ENCODE results near the gene HOXC4. TPM values are rescaled to one million over a fixed set of nuclear protein-coding genes. Genes with fewer than 3 reads are reported as not detected.

HOXC4 gene
- total and polyA plus RNA-seq, 10 of the 15 experiments (the other 5 are each of a cell fraction or from before 2014, with no cell fraction given) = 1.0 to 11.4 (median 4.2) TPM

DNA sequence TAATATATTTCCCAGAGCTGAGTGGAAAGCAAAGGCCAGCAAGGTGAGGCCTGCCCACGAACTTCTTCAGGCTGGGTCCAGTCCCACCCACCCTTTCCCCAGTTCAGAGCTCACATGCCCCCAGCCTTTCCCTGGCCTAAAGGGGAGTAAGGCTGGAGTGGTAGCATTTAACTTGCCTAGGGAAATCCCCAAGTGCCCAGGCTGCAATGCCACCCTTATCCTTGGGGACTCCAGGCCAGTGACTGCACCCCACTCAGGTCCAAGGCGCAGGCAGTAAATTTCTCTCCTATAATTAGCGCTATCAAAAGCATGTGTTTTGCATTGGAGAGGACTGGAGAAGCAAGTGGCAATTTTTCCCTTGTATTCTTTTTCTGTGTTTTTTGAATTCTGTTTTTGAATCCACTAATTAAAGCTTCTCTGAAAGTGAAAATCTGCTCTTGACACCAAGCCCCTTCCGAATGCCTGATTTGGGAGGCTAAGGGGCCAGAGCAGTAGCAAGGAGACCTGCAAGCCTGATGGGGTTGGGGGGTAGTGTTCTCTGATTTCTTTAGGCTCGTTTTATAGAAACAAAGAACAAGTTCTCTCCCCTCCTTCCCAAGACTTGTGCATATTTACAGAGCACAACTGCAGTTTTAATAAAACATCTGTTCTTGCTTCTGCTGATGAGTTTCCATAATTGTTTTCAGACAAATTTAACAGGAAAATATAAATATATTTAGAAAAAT, 28.9 kb upstream of the HOXC4 start:
- DNase-seq (ENCODE audit: low read depth, low spot score) (no peak), FAIRE-seq (no peak), ATAC-seq (no peak)
- no peak overlapping the region for H3K4me3 ChIP-seq
- in situ Hi-C loops (cut with MboI) (loop anchor here (10.0 kb wide), 2 partner anchors 170 to 340 kb away; partner anchors contain the start of gene GPR84), intact Hi-C loops (cut with micrococcal nuclease; ENCODE audit: unreplicated experiment) (no loop called here)
- 14% methylated on average over 5 of the region's 5 CpGs for WGBS (ENCODE audit: insufficient coverage, insufficient replicate concordance, low lambda C conversion rate, missing lambda C conversion rate)
- H4K20me1 ChIP-seq (ENCODE audit: control insufficient read depth, insufficient read depth) = no peaks in the 10 kb centered on the region
- H2AFZ ChIP-seq (ENCODE audit: control insufficient read depth, low read depth, low read length) = no peak overlapping the region
- H3K36me3 ChIP-seq (ENCODE audit: control insufficient read depth in 2 of 2, insufficient read depth in 2 of 2, low read length in 1 of 2) = no peaks in the 10 kb centered on the region
- RAD21 ChIA-PET (ENCODE audit: unreplicated experiment) = interaction anchor here (1.1 kb wide), 1 partner anchor 14 kb away, joined by 3 read pairs; no protein-coding TSS in a partner anchor
- no peak overlapping the region for H3K4me2 ChIP-seq (ENCODE audit: control insufficient read depth, insufficient read depth)
- peaks cover 16% of the 10 kb centered on the region for H3K4me1 ChIP-seq (ENCODE audit: control insufficient read depth, insufficient read depth, low read length)
- POLR2A ChIA-PET = interaction anchor here (0.6 to 1.3 kb wide), 3 partner anchors 8 to 19 kb away, joined by 3 to 5 read pairs (median 3); no protein-coding TSS in a partner anchor
- H3K79me2 ChIP-seq (ENCODE audit: control insufficient read depth, insufficient read depth, low read length) = no peaks in the 10 kb centered on the region
- no peak overlapping the region for H3K27ac ChIP-seq (ENCODE audit: control insufficient read depth, insufficient read depth)
- H3K27me3 ChIP-seq (replicated peaks in 1 of 2; ENCODE audit: control insufficient read depth in 2 of 2, insufficient read depth in 2 of 2, low read length in 1 of 2) = peaks cover 5 to 14% of the 10 kb centered on the region in 2 experiments
- H3K9me3 ChIP-seq (replicated peaks; ENCODE audit: control insufficient read depth, insufficient read depth, low read length) = no peaks in the 10 kb centered on the region
- BruUV-seq (replicated peaks) = no TSS peak
- CTCF ChIA-PET = interaction anchor here (2.0 to 13.4 kb wide), 8 partner anchors 8 to 183 kb away, joined by 6 to 343 read pairs (median 18); partner anchors contain the start of genes HOXC10, HOXC4, HOXC5 and SMUG1
- no peak overlapping the region for H3K9ac ChIP-seq (ENCODE audit: control insufficient read depth, insufficient read depth, low read length)
- SMC1A ChIA-PET (ENCODE audit: uncharacterized antibody, unreplicated experiment) = interaction anchor here (0.6 to 2.3 kb wide), 11 partner anchors 8 to 192 kb away, joined by 3 to 22 read pairs (median 5); partner anchors contain the start of genes HOXC4, HOXC5 and SMUG1
- TF ChIP-seq, protein P1, sequence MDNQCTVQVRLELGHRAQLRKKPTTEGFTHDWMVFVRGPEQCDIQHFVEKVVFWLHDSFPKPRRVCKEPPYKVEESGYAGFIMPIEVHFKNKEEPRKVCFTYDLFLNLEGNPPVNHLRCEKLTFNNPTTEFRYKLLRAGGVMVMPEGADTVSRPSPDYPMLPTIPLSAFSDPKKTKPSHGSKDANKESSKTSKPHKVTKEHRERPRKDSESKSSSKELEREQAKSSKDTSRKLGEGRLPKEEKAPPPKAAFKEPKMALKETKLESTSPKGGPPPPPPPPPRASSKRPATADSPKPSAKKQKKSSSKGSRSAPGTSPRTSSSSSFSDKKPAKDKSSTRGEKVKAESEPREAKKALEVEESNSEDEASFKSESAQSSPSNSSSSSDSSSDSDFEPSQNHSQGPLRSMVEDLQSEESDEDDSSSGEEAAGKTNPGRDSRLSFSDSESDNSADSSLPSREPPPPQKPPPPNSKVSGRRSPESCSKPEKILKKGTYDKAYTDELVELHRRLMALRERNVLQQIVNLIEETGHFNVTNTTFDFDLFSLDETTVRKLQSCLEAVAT (IDR thresholded peaks at IDR 0.05) = no peak
- TF ChIP-seq NFXL1 (IDR thresholded peaks at IDR 0.05; ENCODE audit: borderline replicate concordance) (no peak), RAD21 (IDR thresholded peaks at IDR 0.05; ENCODE audit: insufficient read depth, low read depth, low read length) (no peak), EED (IDR thresholded peaks at IDR 0.05; ENCODE audit: low read depth) (no peak), ZNF274 (IDR thresholded peaks at IDR 0.05; ENCODE audit: insufficient read depth, insufficient read length) (no peak), NRF1 (conservative IDR thresholded peaks at IDR 0.05; ENCODE audit: low read depth, low read length) (no peak), TCF7 (IDR thresholded peaks at IDR 0.05; ENCODE audit: borderline replicate concordance) (no peak), KLF5 (IDR thresholded peaks at IDR 0.05; ENCODE audit: partially characterized antibody) (no peak), TCF12 (IDR thresholded peaks at IDR 0.05; ENCODE audit: low read depth, low read length) (no peak), MTA2 (IDR thresholded peaks at IDR 0.05; ENCODE audit: low read depth) (no peak), SRF (IDR thresholded peaks at IDR 0.05; ENCODE audit: low read depth in 2 of 2, low read length in 2 of 2) (no peak), POLR2A (IDR thresholded peaks at IDR 0.05; ENCODE audit: low read depth, low read length) (no peak), NFIC (IDR thresholded peaks at IDR 0.05; ENCODE audit: low read depth, low read length) (no peak), STAT1 (conservative IDR thresholded peaks at IDR 0.05) (no peak)
- TF ChIP-seq, protein P2, sequence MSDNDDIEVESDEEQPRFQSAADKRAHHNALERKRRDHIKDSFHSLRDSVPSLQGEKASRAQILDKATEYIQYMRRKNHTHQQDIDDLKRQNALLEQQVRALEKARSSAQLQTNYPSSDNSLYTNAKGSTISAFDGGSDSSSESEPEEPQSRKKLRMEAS (IDR thresholded peaks at IDR 0.05; ENCODE audit: low read depth, low read length) = no peak
- TF ChIP-seq, protein P3, sequence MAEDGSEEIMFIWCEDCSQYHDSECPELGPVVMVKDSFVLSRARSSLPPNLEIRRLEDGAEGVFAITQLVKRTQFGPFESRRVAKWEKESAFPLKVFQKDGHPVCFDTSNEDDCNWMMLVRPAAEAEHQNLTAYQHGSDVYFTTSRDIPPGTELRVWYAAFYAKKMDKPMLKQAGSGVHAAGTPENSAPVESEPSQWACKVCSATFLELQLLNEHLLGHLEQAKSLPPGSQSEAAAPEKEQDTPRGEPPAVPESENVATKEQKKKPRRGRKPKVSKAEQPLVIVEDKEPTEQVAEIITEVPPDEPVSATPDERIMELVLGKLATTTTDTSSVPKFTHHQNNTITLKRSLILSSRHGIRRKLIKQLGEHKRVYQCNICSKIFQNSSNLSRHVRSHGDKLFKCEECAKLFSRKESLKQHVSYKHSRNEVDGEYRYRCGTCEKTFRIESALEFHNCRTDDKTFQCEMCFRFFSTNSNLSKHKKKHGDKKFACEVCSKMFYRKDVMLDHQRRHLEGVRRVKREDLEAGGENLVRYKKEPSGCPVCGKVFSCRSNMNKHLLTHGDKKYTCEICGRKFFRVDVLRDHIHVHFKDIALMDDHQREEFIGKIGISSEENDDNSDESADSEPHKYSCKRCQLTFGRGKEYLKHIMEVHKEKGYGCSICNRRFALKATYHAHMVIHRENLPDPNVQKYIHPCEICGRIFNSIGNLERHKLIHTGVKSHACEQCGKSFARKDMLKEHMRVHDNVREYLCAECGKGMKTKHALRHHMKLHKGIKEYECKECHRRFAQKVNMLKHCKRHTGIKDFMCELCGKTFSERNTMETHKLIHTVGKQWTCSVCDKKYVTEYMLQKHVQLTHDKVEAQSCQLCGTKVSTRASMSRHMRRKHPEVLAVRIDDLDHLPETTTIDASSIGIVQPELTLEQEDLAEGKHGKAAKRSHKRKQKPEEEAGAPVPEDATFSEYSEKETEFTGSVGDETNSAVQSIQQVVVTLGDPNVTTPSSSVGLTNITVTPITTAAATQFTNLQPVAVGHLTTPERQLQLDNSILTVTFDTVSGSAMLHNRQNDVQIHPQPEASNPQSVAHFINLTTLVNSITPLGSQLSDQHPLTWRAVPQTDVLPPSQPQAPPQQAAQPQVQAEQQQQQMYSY (CRISPR knock-in tag; IDR thresholded peaks at IDR 0.05) = no peak
- TF ChIP-seq, protein P4, sequence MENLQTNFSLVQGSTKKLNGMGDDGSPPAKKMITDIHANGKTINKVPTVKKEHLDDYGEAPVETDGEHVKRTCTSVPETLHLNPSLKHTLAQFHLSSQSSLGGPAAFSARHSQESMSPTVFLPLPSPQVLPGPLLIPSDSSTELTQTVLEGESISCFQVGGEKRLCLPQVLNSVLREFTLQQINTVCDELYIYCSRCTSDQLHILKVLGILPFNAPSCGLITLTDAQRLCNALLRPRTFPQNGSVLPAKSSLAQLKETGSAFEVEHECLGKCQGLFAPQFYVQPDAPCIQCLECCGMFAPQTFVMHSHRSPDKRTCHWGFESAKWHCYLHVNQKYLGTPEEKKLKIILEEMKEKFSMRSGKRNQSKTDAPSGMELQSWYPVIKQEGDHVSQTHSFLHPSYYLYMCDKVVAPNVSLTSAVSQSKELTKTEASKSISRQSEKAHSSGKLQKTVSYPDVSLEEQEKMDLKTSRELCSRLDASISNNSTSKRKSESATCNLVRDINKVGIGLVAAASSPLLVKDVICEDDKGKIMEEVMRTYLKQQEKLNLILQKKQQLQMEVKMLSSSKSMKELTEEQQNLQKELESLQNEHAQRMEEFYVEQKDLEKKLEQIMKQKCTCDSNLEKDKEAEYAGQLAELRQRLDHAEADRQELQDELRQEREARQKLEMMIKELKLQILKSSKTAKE (IDR thresholded peaks at IDR 0.05; ENCODE audit: low read depth, poor library complexity, severe bottlenecking) = no peak

All from GM12878 (cell line).